ENCODE measurements around the gene WNK3.

Gene WNK3

DNA sequence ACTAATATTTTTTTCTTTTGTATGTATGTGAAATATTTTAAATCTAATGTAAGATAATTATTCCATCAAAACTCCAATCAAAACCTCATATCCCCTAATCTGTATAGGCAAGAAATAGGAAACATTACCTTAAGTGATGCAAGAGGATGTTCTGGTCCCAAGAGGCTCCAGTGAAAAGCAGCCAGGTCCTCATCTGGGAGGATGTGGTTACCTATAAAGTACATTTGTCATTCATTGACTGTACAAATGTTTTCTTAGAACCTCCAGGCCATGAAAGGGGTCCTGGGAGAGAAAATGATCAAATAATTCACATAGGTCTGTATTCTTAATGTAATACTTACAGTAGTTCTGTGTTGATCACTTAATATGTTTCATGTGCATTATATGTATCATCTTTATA is 200.3 kb downstream of the WNK3 start:
- no peak for DNase-seq
